Activated CD4-positive, CD25-positive, alpha-beta regulatory T cell (primary cell): ENCODE measurements around the gene CNNM1.

Experiments
- DNase-seq, 4 experiments: peaks; one replicate each; lab custom pipeline; 2025; lab: John Stamatoyannopoulos, UW

CNNM1 gene

GRCh38 chr10:99374526-99374925 lies 45.4 kb downstream of the CNNM1 start:
- no peak for DNase-seq

GRCh38 chr10:99374972-99375371 lies 45.8 kb downstream of the CNNM1 start:
- DNase-seq, result no peak

- DNase-seq, result no peak
These were observed 46.3 kb downstream of the CNNM1 start for GRCh38 chr10:99375426-99375825.

GRCh38 chr10:99382176-99382575 lies 53.0 kb downstream of the CNNM1 start:
- no peak for DNase-seq

- DNase-seq, result no peak
These were observed 57.9 kb downstream of the CNNM1 start for GRCh38 chr10:99387071-99387470.

- no peak for DNase-seq
These were observed 58.4 kb downstream of the CNNM1 start for GRCh38 chr10:99387541-99387940.

- no peak for DNase-seq
These were observed 60.7 kb downstream of the CNNM1 start for GRCh38 chr10:99389729-99390480.

GRCh38 chr10:99391346-99391745 lies 62.2 kb downstream of the CNNM1 start:
- DNase-seq, result no peak

- DNase-seq, result no peak
These were observed 63.9 kb downstream of the CNNM1 start for GRCh38 chr10:99393036-99393435.

- DNase-seq, result no peak
These were observed 64.5 kb downstream of the CNNM1 start for GRCh38 chr10:99393683-99394082.

GRCh38 chr10:99394256-99394655 lies 65.1 kb downstream of the CNNM1 start:
- DNase-seq, result no peak

- no peak for DNase-seq
These were observed 65.7 kb downstream of the CNNM1 start for GRCh38 chr10:99394761-99395386.

GRCh38 chr10:99395750-99396445 lies 66.7 kb downstream of the CNNM1 start:
- DNase-seq, result no peak

GRCh38 chr10:99396471-99396870 lies 67.3 kb downstream of the CNNM1 start:
- no peak for DNase-seq

- DNase-seq, result no peak
These were observed 70.5 kb downstream of the CNNM1 start for GRCh38 chr10:99399664-99400063.

- no peak for DNase-seq
These were observed 74.5 kb downstream of the CNNM1 start for GRCh38 chr10:99403674-99404073.

GRCh38 chr10:99406149-99406548 lies 77.0 kb downstream of the CNNM1 start:
- no peak for DNase-seq

GRCh38 chr10:99410146-99410545 lies 81.0 kb downstream of the CNNM1 start:
- no peak for DNase-seq

- DNase-seq, result no peak
These were observed 81.7 kb downstream of the CNNM1 start for GRCh38 chr10:99410876-99411275.

GRCh38 chr10:99411546-99411945 lies 82.4 kb downstream of the CNNM1 start:
- DNase-seq, result no peak

GRCh38 chr10:99412099-99412498 lies 82.9 kb downstream of the CNNM1 start:
- no peak for DNase-seq

GRCh38 chr10:99418910-99419624 lies 89.9 kb downstream of the CNNM1 start:
- no peak for DNase-seq

GRCh38 chr10:99419688-99420087 lies 90.5 kb downstream of the CNNM1 start:
- DNase-seq, result no peak
